GM12878 (cell line): ENCODE data around the gene CLCNKA. TPM values are rescaled to one million over a fixed set of nuclear protein-coding genes. Genes with fewer than 3 reads are reported as not detected.

Source experiments
- ATAC-seq: fragments of 200-7000 bp; cut with Tn5 transposase; 3 replicates; pipeline ENCODE4 v1.9.1; 2020; ENCODE audit warnings: mild to moderate bottlenecking, moderate library complexity
- BruUV-seq: library from RNA; stranded (reverse); fragments of 400-500 nt; replicated peaks from 2 replicates; lab custom pipeline; 2021; lab: Mats Ljungman, UMichigan
- CTCF ChIA-PET: fragments of 300-600 bp; sonication (Branson Sonifier 250); formaldehyde crosslinking; extraction: SDS; loops from one replicate; lab custom pipeline; 2021; ENCODE audit warnings: inconsistent platforms; lab: Yijun Ruan, JAX
- POLR2A ChIA-PET: fragments of 350-600 bp; formaldehyde crosslinking; extraction: SDS; loops from one replicate; lab custom pipeline; 2021; ENCODE audit warnings: inconsistent platforms; lab: Charles Lee
- RAD21 ChIA-PET: fragments of 300-600 bp; sonication (Branson Sonifier 250); formaldehyde crosslinking; loops from one replicate; lab custom pipeline; 2023; ENCODE audit warnings: antibody characterized with exemption; ENCODE audit not compliant: unreplicated experiment; lab: Charles Lee
- SMC1A ChIA-PET: fragments of 300-600 bp; sonication (Branson Sonifier 250); formaldehyde crosslinking; loops from one replicate; lab custom pipeline; 2023; ENCODE audit not compliant: unreplicated experiment, uncharacterized antibody; lab: Charles Lee
- DNase-seq: peaks from one replicate; pipeline ENCODE4 v3.0.0-alpha.2; 2011; ENCODE audit warnings: low read depth, low spot score
- FAIRE-seq: peaks from 3 replicates; lab custom pipeline; 2011; peaks lifted over from hg19 to GRCh38; lab: Jason Lieb, UNC
- H2AFZ ChIP-seq: 2 replicates; pipeline ENCODE4 v1.6.0; 2011; ENCODE audit warnings: low read depth, low read length, control low read depth; ENCODE audit not compliant: control insufficient read depth
- H3K27ac ChIP-seq: 2 replicates; pipeline ENCODE4 v1.5.1; 2011; ENCODE audit warnings: control low read depth; ENCODE audit not compliant: control insufficient read depth, insufficient read depth
- H3K27me3 ChIP-seq, 2 experiments: replicated peaks in 1 of 2; 2 replicates each; pipeline versions ENCODE4 v1.6.0 to v1.6.1; 2011; ENCODE audit warnings: low read length in 1 of 2; ENCODE audit not compliant: control insufficient read depth in 2 of 2, insufficient read depth in 2 of 2
- H3K36me3 ChIP-seq, 2 experiments: 2 replicates each; pipeline ENCODE4 v1.5.1; 2011; ENCODE audit warnings: low read length in 1 of 2; ENCODE audit not compliant: control insufficient read depth in 2 of 2, insufficient read depth in 2 of 2
- H3K4me1 ChIP-seq: 2 replicates; pipeline ENCODE4 v1.6.1; 2011; ENCODE audit warnings: mild to moderate bottlenecking, low read length, moderate library complexity, mixed read lengths; ENCODE audit not compliant: control insufficient read depth, insufficient read depth
- H3K4me2 ChIP-seq: 2 replicates; pipeline ENCODE4 v1.6.0; 2011; ENCODE audit warnings: control low read depth; ENCODE audit not compliant: control insufficient read depth, insufficient read depth
- H3K4me3 ChIP-seq: fragments of 200-600 bp; sonication (generic); 2 replicates; pipeline ENCODE4 v1.5.1; 2016
- H3K79me2 ChIP-seq: 2 replicates; pipeline ENCODE4 v1.6.0; 2011; ENCODE audit warnings: low read length; ENCODE audit not compliant: control insufficient read depth, insufficient read depth
- H3K9ac ChIP-seq: 2 replicates; pipeline ENCODE4 v1.8.0; 2011; ENCODE audit warnings: low read length, control low read depth, mixed read lengths; ENCODE audit not compliant: control insufficient read depth, insufficient read depth
- H3K9me3 ChIP-seq: replicated peaks from 3 replicates; pipeline ENCODE4 v1.5.1; 2011; ENCODE audit warnings: mild to moderate bottlenecking, low read length; ENCODE audit not compliant: control insufficient read depth, insufficient read depth
- H4K20me1 ChIP-seq: 2 replicates; pipeline ENCODE4 v1.6.0; 2011; ENCODE audit not compliant: control insufficient read depth, insufficient read depth
- CREB1 ChIP-seq: IDR thresholded peaks from 2 replicates; pipeline ENCODE4 v1.6.1; 2012; ENCODE audit warnings: low read depth, mild to moderate bottlenecking, inconsistent platforms
- MYB ChIP-seq: fragments of 150-350 bp; IDR thresholded peaks from 2 replicates; pipeline ENCODE4 v1.6.1; 2014; ENCODE audit warnings: mild to moderate bottlenecking, low read depth, low read length, borderline replicate concordance
- MYC ChIP-seq: IDR thresholded peaks from 2 replicates; pipeline ENCODE4 v1.6.1; 2011; ENCODE audit warnings: mild to moderate bottlenecking, low read length, moderate library complexity, inconsistent platforms; ENCODE audit not compliant: insufficient read depth, insufficient replicate concordance, insufficient read length, severe bottlenecking
- NR2C1 ChIP-seq: fragments of 450-650 bp; IDR thresholded peaks from 2 replicates; pipeline ENCODE4 v1.6.1; 2017; ENCODE audit warnings: antibody characterized with exemption, mild to moderate bottlenecking, moderate library complexity
- TCF3 ChIP-seq: IDR thresholded peaks from 2 replicates; pipeline ENCODE4 v1.6.1; 2012; ENCODE audit warnings: low read depth, mild to moderate bottlenecking, low read length, borderline replicate concordance; ENCODE audit not compliant: insufficient read depth
- WRNIP1 ChIP-seq: IDR thresholded peaks from 2 replicates; pipeline ENCODE4 v1.6.1; 2011; ENCODE audit warnings: low read depth, low read length, improper control_type of control experiment, borderline replicate concordance
- ZBTB40 ChIP-seq: fragments of 450-650 bp; IDR thresholded peaks from 2 replicates; pipeline ENCODE4 v1.6.1; 2016; ENCODE audit warnings: mild to moderate bottlenecking, moderate library complexity, borderline replicate concordance
- ZNF207 ChIP-seq: fragments of 450-650 bp; IDR thresholded peaks from 2 replicates; pipeline ENCODE4 v1.6.1; 2014; ENCODE audit warnings: antibody characterized with exemption, mild to moderate bottlenecking, borderline replicate concordance
- WGBS: methylation state at CpG from one replicate; pipeline ENCODE4 v1.1.6; 2016; ENCODE audit warnings: low lambda C conversion rate; ENCODE audit not compliant: insufficient replicate concordance, insufficient coverage; ENCODE audit errors: missing lambda C conversion rate; 5-methylcytosine and 5-hydroxymethylcytosine counted together
- in situ Hi-C: fragments of 300-500 bp; cut with MboI; formaldehyde crosslinking; loops from 9 replicates; pipeline ENCODE4 v1.14.3; 2018; ENCODE audit warnings: mixed read lengths
- intact Hi-C: fragments of 100-400 bp; cut with micrococcal nuclease; formaldehyde crosslinking; loops from one replicate; pipeline ENCODE4 v1.14.2; 2022; ENCODE audit not compliant: unreplicated experiment
- polyA plus RNA-seq, 11 experiments: library from polyadenylated mRNA; depleted of rRNA in 4 of 11; unstranded in 6 of 11; stranded (reverse) in 5 of 11; fragments of >200 nt; fragmentation: Nextera tagmentation in 4 of 11; fragmentation: Illumina TruSeq in 1 of 11; extraction: Ambion mirVana in 4 of 11; extraction: Trizol in 1 of 11; gene quantifications; 1 replicate in 1 of 11; 2 replicates in 10 of 11; pipeline versions ENCODE4 v1.2.1 to v1.2.3, GENCODE V29; 2011 to 2016; ENCODE audit warnings: inconsistent platforms in 2 of 11, missing spikeins in 2 of 11, low read depth in 1 of 11
- total RNA-seq, 4 experiments: library from RNA; depleted of rRNA in 3 of 4; stranded (reverse); fragments of >200 nt in 3 of 4; fragmentation: Illumina TruSeq in 1 of 4; extraction: Trizol in 1 of 4; gene quantifications; 2 replicates each; pipeline versions ENCODE4 v1.2.1 to v1.2.3, GENCODE V29; 2013 to 2021

Gene CLCNKA
- total and polyA plus RNA-seq, 10 of the 15 experiments (the other 5 are each of a cell fraction or from before 2014, with no cell fraction given), result 0.02 to 0.15 (median 0.08) TPM; not detected in 6

GRCh38 chr1:15997076-15997585, 24.7 kb upstream of the CLCNKA start:
- 49% methylated on average over 8 of the region's 9 CpGs for WGBS
- Histone ChIP-seq H3K36me3 (no peaks in the 10 kb centered on the region), H4K20me1 (no peaks in the 10 kb centered on the region; the same call in 1 of the 2 replicates), H3K4me2 (no peak overlapping the region), H3K27ac (no peak overlapping the region), H3K4me3 (no peak overlapping the region), H3K9ac (no peak overlapping the region), H3K79me2 (no peaks in the 10 kb centered on the region), H3K4me1 (no peaks in the 10 kb centered on the region), H2AFZ (no peak overlapping the region), H3K27me3 (no peaks in the 10 kb centered on the region), H3K9me3 (no peaks in the 10 kb centered on the region)
- no peak for DNase-seq
- CTCF ChIA-PET, result interaction anchor here (0.9 to 2.1 kb wide), 5 partner anchors 10 to 206 kb away, joined by 3 to 8 read pairs (median 7); no protein-coding TSS in a partner anchor
- no peak for ATAC-seq
- RAD21 ChIA-PET, result interaction anchor here (1.3 to 1.6 kb wide), 2 partner anchors 10 to 182 kb away, joined by 3 to 5 read pairs; no protein-coding TSS in a partner anchor
- in situ Hi-C loops, result no loop called here
- POLR2A ChIA-PET, result interaction anchor here (0.6 to 0.7 kb wide), 2 partner anchors 21 to 184 kb away, joined by 3 to 5 read pairs; no protein-coding TSS in a partner anchor
- intact Hi-C loops, result no loop called here
- FAIRE-seq, result no peak
- TF ChIP-seq TCF3 (no peak), NR2C1 (no peak), CREB1 (no peak), ZNF207 (no peak), ZBTB40 (no peak), MYC (no peak), MYB (no peak), WRNIP1 (no peak)
- BruUV-seq, result no TSS peak
- SMC1A ChIA-PET, result interaction anchor here (0.5 to 2.4 kb wide), 6 partner anchors 13 to 203 kb away, joined by 3 to 8 read pairs (median 4); no protein-coding TSS in a partner anchor
